NCI-H226 (cell line): ENCODE data around the gene RPS21.
"Not testable (repeated sequence)": the region's sequence is repeated elsewhere in the genome, so short reads cannot be mapped to it uniquely, and the experiment has no call there.

Experiments
- DNase-seq: peaks from one replicate; pipeline ENCODE4 v3.0.0-alpha.2; 2015

Gene RPS21

GRCh38 chr20:62366370-62367135 is 20.4 kb upstream of the RPS21 start:
- DNase-seq, result peak; percentile 57

- no peak for DNase-seq
Observed at GRCh38 chr20:62367136-62367632, 19.7 kb upstream of the RPS21 start, which contains the start of gene LAMA5. TSS of gene LAMA5 (minus strand) at chr20:62367312. CDS start at chr20:62367245, 67 bp downstream.

GRCh38 chr20:62367633-62368391 is 19.1 kb upstream of the RPS21 start:
- DNase-seq, result no peak

- DNase-seq, result peak; percentile 77
Observed at GRCh38 chr20:62368392-62368975, 18.4 kb upstream of the RPS21 start.

GRCh38 chr20:62368976-62369814 is 17.7 kb upstream of the RPS21 start:
- DNase-seq, result peak; percentile 88

GRCh38 chr20:62369815-62370114 is 17.1 kb upstream of the RPS21 start:
- no peak for DNase-seq

GRCh38 chr20:62370115-62370806 is 16.6 kb upstream of the RPS21 start:
- DNase-seq, result peak; percentile 93

- no peak for DNase-seq
Observed at GRCh38 chr20:62370807-62371587, 15.9 kb upstream of the RPS21 start.

GRCh38 chr20:62371588-62372041 is 15.3 kb upstream of the RPS21 start:
- no peak for DNase-seq

GRCh38 chr20:62372042-62372993 is 14.6 kb upstream of the RPS21 start:
- no peak for DNase-seq

GRCh38 chr20:62373631-62374179 is 13.2 kb upstream of the RPS21 start:
- not testable (repeated sequence) for DNase-seq

- DNase-seq, result no peak
Observed at GRCh38 chr20:62374331-62375152, 12.4 kb upstream of the RPS21 start.

- DNase-seq, result peak; percentile 99
Observed at GRCh38 chr20:62376112-62377063, 10.5 kb upstream of the RPS21 start.

- no peak for DNase-seq
Observed at GRCh38 chr20:62377064-62377461, 9.8 kb upstream of the RPS21 start.

- no peak for DNase-seq
Observed at GRCh38 chr20:62377615-62378178, 9.2 kb upstream of the RPS21 start.

GRCh38 chr20:62378215-62378614 is 8.7 kb upstream of the RPS21 start:
- DNase-seq, result no peak

GRCh38 chr20:62381202-62381797 is 5.6 kb upstream of the RPS21 start:
- DNase-seq, result peak; percentile 72
